ENCODE measurements around the gene IHH. TPM values are rescaled to one million over a fixed set of nuclear protein-coding genes. Genes with fewer than 3 reads are reported as not detected.
A peak's percentile ranks its signal among the peaks of the same experiment; 100 is the strongest.

Gene IHH
- total RNA-seq, 1 donor from 2014 or later = not detected

GRCh38 chr2:219056896-219057708 is 3.6 kb downstream of the IHH start:
- Mint-ChIP-seq H3K36me3 (ENCODE audit: low read depth, unreplicated experiment) (peaks cover 3% of the 10 kb centered on the region), H3K4me3 (ENCODE audit: unreplicated experiment) (no peak overlapping the region), H3K27ac (ENCODE audit: unreplicated experiment) (no peak overlapping the region), H3K27me3 (ENCODE audit: unreplicated experiment) (peaks cover 27% of the 10 kb centered on the region), H3K4me1 (ENCODE audit: unreplicated experiment) (peaks cover 4% of the 10 kb centered on the region), H3K9me3 (ENCODE audit: unreplicated experiment) (no peaks in the 10 kb centered on the region)
- peak; percentile 16 for DNase-seq (ENCODE audit: low spot score)
- TF ChIP-seq, protein P1, sequence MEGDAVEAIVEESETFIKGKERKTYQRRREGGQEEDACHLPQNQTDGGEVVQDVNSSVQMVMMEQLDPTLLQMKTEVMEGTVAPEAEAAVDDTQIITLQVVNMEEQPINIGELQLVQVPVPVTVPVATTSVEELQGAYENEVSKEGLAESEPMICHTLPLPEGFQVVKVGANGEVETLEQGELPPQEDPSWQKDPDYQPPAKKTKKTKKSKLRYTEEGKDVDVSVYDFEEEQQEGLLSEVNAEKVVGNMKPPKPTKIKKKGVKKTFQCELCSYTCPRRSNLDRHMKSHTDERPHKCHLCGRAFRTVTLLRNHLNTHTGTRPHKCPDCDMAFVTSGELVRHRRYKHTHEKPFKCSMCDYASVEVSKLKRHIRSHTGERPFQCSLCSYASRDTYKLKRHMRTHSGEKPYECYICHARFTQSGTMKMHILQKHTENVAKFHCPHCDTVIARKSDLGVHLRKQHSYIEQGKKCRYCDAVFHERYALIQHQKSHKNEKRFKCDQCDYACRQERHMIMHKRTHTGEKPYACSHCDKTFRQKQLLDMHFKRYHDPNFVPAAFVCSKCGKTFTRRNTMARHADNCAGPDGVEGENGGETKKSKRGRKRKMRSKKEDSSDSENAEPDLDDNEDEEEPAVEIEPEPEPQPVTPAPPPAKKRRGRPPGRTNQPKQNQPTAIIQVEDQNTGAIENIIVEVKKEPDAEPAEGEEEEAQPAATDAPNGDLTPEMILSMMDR (IDR thresholded peaks at IDR 0.05; ENCODE audit: unreplicated experiment) = no peak

- no peak for DNase-seq (ENCODE audit: low spot score)
- H3K27ac Mint-ChIP-seq (ENCODE audit: unreplicated experiment) = no peak overlapping the region
- H3K9me3 Mint-ChIP-seq (ENCODE audit: unreplicated experiment) = no peaks in the 10 kb centered on the region
- peaks cover 22% of the 10 kb centered on the region for H3K27me3 Mint-ChIP-seq (ENCODE audit: unreplicated experiment)
- H3K4me3 Mint-ChIP-seq (ENCODE audit: unreplicated experiment) = peak overlapping the region; percentile 7
- H3K4me1 Mint-ChIP-seq (ENCODE audit: unreplicated experiment) = peaks cover 1% of the 10 kb centered on the region
- H3K36me3 Mint-ChIP-seq (ENCODE audit: low read depth, unreplicated experiment) = peaks cover 3% of the 10 kb centered on the region
- TF ChIP-seq, protein P1 (IDR thresholded peaks at IDR 0.05; ENCODE audit: unreplicated experiment) = no peak
These were observed 4.4 kb downstream of the IHH start for GRCh38 chr2:219056176-219056895.

GRCh38 chr2:219054956-219055903 is 5.5 kb downstream of the IHH start:
- Mint-ChIP-seq H3K36me3 (ENCODE audit: low read depth, unreplicated experiment) (peaks cover 3% of the 10 kb centered on the region), H3K4me3 (ENCODE audit: unreplicated experiment) (no peak overlapping the region), H3K27ac (ENCODE audit: unreplicated experiment) (no peak overlapping the region), H3K9me3 (ENCODE audit: unreplicated experiment) (no peaks in the 10 kb centered on the region), H3K4me1 (ENCODE audit: unreplicated experiment) (no peaks in the 10 kb centered on the region), H3K27me3 (ENCODE audit: unreplicated experiment) (peaks cover 22% of the 10 kb centered on the region)
- TF ChIP-seq, protein P1 (IDR thresholded peaks at IDR 0.05; ENCODE audit: unreplicated experiment) = no peak
- no peak for DNase-seq (ENCODE audit: low spot score)

DNA sequence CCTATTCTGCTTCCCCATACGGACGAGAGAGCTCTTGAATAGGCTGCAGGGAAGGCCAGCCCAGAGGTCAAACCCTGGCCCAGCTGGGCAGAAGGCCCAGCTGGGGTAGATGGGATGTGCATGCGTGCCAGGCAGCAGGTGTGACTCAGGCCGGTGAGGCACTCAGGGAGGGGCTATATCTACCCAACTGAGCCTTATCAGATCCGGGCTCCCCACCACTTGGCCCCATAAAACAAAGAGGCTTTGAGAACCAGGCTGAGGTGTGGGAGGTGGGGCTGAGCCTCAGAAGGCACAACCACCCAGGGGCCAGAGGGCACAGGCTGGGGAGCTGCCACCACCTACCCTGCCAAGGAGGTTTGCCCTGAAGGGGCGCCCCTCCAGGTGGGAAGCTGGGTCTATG is 11.4 kb downstream of the IHH start:
- no peak overlapping the region for H3K4me3 Mint-ChIP-seq (ENCODE audit: unreplicated experiment)
- TF ChIP-seq, protein P1 (IDR thresholded peaks at IDR 0.05; ENCODE audit: unreplicated experiment) = no peak
- peaks cover 4% of the 10 kb centered on the region for H3K36me3 Mint-ChIP-seq (ENCODE audit: low read depth, unreplicated experiment)
- peaks cover 4% of the 10 kb centered on the region for H3K27me3 Mint-ChIP-seq (ENCODE audit: unreplicated experiment)
- DNase-seq (ENCODE audit: low spot score) = no peak
- no peak overlapping the region for H3K27ac Mint-ChIP-seq (ENCODE audit: unreplicated experiment)
- H3K4me1 Mint-ChIP-seq (ENCODE audit: unreplicated experiment) = no peaks in the 10 kb centered on the region
- H3K9me3 Mint-ChIP-seq (ENCODE audit: unreplicated experiment) = no peaks in the 10 kb centered on the region

Measured in endothelial cell (in vitro differentiated cells).